GM18867 (cell line): ENCODE results near the gene LRRC28.

Experiments used
- ATAC-seq: cut with Tn5 transposase; IDR thresholded peaks from one replicate; pipeline ENCODE4 v1.9.1; 2021; ENCODE audit warnings: mild to moderate bottlenecking, moderate library complexity; ENCODE audit not compliant: unreplicated experiment

The LRRC28 gene

DNA sequence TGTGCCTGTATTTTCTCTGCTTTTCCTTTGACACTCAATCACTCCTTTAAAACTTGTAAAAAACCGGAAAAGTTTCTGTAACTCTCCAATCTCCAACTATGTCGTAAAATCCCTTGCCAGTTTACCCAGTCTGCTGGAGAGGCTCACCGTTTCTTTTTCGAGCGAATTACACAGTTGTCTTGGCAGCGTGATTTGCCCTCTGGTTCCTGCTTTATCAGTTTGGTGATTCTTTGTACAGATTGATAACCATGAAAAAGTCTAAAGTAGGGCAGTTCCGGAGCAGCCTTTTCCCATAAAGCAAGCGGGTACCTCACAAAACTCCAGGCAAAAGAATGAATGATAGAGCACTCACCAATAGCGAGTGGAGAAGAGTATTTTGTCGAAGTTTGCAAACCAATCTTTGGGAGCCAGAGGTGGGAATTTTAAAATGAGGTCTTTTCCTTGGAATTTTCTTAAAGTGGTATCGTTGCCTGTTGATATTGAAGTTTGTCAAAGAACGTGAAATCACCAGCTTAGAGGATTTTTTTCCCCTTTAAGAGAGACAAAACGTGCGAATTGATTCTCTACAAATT is 1.9 kb upstream of the LRRC28 start, which contains the start of gene TTC23:
TSS of gene TTC23 (minus strand) at position 312 of the 572 bp plus-strand sequence. CDS start 20,869 bp downstream, outside the sequence.
- ATAC-seq, result no peak

GRCh38 chr15:99250001-99250400 is 1.3 kb upstream of the LRRC28 start:
- ATAC-seq, result no peak

GRCh38 chr15:99250494-99250856 is 806 bp upstream of the LRRC28 start:
- ATAC-seq, result no peak

DNA sequence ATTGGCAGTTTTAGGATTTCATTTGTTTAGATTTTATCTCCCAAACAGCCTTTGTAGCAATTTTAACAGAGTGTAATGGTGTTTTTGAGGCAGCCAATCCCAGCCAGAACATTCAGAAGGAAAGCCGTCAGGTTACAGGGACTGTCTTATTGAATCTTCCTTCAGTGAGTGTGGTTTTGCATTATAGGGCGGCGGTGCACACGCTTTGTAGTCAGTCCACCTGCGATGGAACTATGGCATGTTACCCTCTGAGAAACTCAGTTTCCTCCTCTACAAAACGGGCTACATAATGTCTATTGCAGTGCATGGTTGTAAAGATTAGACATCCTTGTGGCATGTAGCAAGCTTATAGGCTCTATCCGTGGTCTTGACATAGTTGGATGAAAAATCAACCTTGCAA is 1.0 kb downstream of the LRRC28 start:
- no peak for ATAC-seq

GRCh38 chr15:99253381-99254090 is 2.3 kb downstream of the LRRC28 start:
- ATAC-seq, result no peak

DNA sequence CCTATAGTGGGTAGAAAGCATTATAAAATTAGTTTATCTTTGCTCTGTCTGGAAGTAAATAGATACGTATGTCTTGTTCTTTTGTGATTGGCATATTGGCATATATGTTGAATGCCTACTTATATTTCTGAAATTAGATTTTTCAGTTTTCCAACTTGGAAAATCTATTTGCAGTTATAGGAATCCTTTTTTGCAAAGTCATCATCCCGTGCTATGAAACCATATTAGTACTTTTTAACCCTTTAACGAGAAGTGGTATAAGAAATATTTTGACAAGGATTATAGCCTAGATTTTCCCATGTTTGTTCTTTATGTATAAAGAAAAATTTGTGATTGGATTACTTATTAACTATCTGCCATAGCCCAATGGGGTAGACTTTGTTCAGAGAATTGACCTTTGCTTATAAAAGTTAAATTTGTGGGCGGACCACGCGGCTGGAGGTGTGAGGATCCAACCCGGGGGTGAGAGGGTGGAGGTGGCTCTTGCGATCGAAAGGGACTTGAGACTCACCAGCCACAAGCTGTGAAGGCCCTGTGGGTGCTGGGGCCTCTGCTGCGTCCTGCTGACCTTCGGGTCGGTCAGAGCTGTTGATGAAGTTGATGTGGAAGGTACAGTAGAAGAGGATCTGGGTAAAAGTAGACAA is 5.9 kb downstream of the LRRC28 start:
- no peak for ATAC-seq

DNA sequence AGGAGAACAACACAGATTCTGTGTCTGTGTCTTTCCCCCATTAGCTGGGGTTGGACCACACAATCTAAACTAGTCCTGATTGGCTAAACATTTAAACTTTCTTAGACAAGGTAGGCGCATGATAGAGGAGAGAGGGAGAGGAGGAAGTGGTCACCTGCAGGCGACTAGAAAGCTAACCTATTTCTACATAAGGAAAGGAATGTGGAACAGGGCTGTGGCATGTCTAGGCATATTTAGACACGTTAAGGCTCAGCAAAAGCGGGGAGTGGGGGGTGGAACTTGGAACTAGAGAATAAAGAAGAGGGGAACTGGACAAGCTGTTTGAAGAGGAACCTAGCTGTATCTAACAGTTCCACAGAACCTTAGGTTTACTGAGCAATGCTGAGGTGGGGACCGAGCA is 12.8 kb downstream of the LRRC28 start:
- no peak for ATAC-seq

DNA sequence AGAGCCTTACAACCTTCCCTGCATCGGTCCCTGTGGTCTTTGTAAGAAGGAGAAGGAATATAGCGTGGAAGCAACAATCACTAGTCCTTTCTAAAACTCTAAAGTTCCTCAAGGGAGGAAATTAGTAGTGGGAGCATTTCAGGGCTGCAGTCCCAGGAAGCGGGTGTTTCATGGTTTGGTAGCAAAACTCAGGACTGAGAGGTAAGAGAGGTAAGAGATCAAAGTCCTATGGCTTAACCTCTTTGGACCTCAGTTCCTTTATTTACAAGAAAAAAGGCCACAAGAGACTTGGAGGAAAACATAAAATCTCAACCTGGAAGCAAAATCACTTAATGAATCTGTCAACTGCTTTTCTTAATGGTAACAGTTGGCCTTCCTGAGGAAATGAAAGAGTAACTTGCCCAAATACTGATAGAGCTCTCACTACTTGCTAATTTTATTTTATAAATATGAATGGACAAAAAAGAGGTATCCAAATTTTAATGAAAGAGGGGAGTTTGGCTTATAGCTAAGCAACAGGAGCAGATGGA is 14.3 kb downstream of the LRRC28 start:
- ATAC-seq, result no peak

GRCh38 chr15:99267957-99268356 is 16.7 kb downstream of the LRRC28 start:
- no peak for ATAC-seq

GRCh38 chr15:99268431-99268830 is 17.1 kb downstream of the LRRC28 start:
- no peak for ATAC-seq

DNA sequence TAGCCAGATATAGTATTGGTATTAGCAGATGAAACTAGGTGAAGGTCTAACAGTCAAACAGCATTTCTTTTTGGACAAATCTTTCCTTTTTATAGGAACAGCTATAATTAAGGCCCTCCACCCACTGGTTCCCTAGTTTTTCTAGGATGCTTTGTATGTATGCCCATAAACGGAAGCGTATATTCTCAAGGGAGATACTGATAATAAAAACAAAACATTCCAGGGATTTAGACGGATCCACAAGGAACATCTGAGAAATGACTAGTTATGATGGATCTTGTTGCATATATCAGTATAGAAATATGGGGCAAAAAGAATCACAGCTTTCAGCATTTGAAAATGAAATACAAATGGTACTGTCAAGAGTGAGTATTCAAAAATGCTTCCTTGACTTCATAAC is 22.5 kb downstream of the LRRC28 start:
- ATAC-seq, result no peak

GRCh38 chr15:99275061-99275460 is 23.8 kb downstream of the LRRC28 start:
- no peak for ATAC-seq

DNA sequence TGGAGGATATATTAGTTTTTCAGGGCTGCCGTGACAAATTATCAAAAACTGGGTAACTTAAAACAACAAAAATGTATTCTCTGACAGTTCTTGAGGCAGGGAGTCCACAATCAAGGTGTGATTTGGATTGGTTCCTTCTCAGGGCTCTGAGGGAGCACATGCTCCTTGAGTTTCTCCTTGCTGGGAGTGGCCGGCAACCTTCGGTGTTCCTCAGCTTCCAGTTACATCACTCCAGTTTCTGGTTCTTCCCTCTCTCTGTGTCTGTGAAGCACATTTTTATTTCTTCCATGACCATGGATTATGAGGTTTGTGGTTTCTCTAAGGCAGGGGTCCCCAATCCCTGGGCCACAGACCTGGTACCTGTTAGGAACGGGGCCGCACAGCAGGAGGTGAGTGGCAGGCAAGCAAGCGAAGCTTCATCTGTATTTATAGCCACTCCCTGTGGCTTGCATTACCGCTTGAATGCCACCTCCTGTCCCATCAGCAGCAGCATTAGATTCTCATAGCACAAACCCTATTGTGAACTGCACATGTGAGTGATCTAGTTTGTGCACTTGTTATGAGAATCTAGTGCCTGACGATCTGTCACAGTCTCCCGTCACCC is 24.3 kb downstream of the LRRC28 start:
- no peak for ATAC-seq

- ATAC-seq, result no peak
Measured at GRCh38 chr15:99279290-99279689, 28.0 kb downstream of the LRRC28 start.

GRCh38 chr15:99279827-99280226 is 28.5 kb downstream of the LRRC28 start:
- no peak for ATAC-seq

DNA sequence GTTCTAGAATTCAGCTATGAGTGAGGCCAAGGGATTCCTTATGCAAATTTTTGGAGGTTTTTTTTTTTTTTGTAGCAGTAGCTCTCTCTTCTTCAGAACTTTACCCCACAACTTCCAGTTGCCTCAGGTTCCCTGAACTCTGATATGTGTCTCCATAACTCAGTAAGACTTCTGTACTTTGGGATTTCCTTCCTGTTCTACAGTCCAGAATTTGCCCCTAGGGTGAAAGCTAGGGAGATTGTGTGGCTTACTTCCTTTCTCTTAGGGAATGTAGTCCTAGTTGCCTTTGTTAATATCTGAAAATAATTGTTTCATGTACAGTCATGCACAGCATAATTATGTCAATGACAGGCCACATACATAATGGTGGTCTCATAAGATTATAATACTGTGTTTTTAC is 30.8 kb downstream of the LRRC28 start:
- ATAC-seq, result no peak

DNA sequence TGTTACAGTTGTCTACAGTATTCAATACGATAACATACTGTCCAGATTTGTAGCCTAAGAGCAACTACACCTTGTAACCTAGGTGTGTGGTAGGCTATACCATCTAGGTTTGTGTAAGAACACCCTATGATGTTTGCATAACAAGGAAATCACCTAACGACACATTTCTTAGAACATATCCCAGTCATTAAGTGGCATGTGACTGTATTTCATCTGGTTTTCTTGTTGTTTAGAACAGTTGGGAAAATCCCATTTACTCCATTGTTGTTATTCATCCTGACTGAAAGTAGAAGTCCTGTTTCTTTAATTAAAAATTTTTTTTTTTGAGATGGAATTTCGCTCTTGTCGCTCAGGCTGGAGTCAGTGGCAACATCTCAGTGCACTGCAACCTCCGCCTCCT is 31.3 kb downstream of the LRRC28 start:
- no peak for ATAC-seq

DNA sequence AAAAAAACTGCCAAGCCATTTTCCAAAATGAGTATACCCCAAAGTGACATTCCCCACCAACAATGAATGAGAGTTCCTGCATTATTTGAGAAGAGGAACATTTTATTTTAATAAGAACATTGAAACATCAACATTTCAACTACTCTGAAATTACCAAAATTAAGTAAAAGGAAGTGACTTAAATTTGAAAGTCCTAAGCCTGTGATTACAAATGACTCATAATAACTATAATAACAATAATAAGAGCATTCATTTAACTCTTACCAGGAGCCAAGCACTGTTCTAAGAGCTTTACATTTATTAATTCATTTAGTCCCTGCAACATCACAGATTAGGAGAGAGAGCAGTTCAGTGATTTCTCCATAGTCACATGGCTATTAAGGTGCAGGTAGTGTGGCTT is 32.4 kb downstream of the LRRC28 start:
- no peak for ATAC-seq

DNA sequence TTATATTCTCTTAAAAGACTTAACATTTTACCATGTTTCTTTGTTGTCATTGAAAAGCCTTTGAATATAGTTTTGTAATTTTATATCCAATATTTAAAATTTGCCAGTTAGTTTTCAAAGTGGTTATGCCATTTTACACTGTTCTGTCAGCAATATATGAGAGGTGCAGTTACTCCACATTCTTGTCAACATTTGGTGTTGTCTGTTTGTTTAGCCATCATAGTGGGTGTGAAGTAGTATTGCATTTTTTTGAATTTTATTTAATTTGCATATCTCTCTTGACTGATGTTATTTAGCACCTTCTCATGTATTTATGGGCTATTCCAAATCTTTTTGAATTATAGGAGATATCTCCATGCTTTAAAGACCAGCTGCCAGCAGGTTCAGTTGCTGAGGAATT is 40.4 kb downstream of the LRRC28 start:
- ATAC-seq, result no peak

DNA sequence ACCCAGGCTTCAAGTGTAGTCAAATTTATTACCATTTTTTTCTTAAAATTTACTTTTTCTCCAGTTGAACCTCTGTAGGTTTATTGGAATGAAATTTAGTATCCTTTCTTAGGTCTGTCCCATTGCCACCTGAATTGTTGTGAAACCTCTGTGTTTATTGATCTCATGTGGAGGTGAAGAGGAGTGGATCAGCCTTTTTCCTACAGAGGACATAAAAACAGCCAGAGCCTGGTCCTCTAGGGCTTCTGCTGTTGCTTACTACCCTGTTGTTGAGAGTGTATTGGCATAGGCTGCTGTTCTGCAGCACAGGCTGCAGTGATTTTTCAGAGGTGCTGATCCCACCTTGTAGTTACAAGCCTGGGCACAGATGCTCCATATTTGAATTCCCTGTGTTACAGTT is 44.6 kb downstream of the LRRC28 start:
- no peak for ATAC-seq

DNA sequence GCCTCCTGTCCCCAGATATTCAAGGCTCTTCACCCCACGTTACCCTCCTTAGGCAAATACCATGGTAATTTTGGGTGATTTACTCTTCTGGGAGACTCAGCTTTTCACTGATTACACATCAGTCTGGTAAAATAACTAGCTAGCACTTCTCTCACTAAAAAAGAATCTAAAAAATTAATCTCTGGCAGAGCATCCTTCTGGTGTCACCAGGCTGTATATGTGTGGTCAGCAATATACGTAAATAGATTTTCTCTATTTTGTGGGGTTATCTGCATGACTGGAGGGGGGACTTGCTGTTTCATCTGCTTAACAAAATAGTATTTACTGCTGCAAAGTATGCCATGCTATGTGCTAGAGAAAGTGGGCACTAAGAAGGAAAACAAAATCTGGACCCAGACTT is 45.1 kb downstream of the LRRC28 start:
- ATAC-seq, result no peak

DNA sequence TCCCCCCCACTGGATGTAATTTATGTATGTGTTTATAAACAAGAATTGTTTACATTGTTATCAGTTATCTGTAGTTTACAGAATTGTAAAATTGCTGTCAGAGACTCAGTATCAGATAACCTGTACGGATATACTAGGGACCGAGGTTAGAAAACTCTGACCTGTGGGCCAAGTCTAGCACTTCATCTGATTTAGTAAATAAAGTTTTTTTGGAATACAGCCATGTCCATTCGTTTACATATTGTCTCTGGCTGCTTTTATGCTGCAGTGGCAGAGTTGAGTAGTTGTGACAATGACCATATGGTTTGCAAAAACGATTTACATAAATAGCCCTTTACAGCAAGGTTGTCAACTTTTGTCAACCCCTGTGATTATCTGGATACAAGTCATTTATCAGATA is 52.6 kb downstream of the LRRC28 start:
- ATAC-seq, result no peak
